Stimulated activated effector memory CD8-positive, alpha-beta T cell treated with anti-CD3 and anti-CD28 coated beads, Interleukin-12 subunit alpha, Interleukin-12 subunit beta, amount 100 ng/mL, for 72 hours (primary cell): ENCODE data around the gene FOXN4.

Experiments used
- ATAC-seq: fragments of 150-1000 bp; cut with Tn5 transposase; 2 replicates; pipeline ENCODE4 v1.10.0; 2021
- DNase-seq, 2 donors: peaks; one replicate each; pipeline ENCODE4 v3.0.0; 2021 to 2022; ENCODE audit warnings: low spot score in 2 of 2
- H3K27ac Mint-ChIP-seq: one replicate; pipeline ENCODE4 v1.8.0; 2022; ENCODE audit warnings: mild to moderate bottlenecking, mixed read lengths
- H3K36me3 Mint-ChIP-seq: one replicate; pipeline ENCODE4 v1.8.0; 2022; ENCODE audit warnings: mild to moderate bottlenecking, mixed read lengths
- H3K4me1 Mint-ChIP-seq: one replicate; pipeline ENCODE4 v1.8.0; 2022; ENCODE audit warnings: mixed read lengths
- H3K4me3 Mint-ChIP-seq: one replicate; pipeline ENCODE4 v1.8.0; 2022; ENCODE audit warnings: mild to moderate bottlenecking, mixed read lengths
- H3K9me3 Mint-ChIP-seq: one replicate; pipeline ENCODE4 v1.8.0; 2022; ENCODE audit warnings: mixed read lengths

FOXN4 gene

DNA sequence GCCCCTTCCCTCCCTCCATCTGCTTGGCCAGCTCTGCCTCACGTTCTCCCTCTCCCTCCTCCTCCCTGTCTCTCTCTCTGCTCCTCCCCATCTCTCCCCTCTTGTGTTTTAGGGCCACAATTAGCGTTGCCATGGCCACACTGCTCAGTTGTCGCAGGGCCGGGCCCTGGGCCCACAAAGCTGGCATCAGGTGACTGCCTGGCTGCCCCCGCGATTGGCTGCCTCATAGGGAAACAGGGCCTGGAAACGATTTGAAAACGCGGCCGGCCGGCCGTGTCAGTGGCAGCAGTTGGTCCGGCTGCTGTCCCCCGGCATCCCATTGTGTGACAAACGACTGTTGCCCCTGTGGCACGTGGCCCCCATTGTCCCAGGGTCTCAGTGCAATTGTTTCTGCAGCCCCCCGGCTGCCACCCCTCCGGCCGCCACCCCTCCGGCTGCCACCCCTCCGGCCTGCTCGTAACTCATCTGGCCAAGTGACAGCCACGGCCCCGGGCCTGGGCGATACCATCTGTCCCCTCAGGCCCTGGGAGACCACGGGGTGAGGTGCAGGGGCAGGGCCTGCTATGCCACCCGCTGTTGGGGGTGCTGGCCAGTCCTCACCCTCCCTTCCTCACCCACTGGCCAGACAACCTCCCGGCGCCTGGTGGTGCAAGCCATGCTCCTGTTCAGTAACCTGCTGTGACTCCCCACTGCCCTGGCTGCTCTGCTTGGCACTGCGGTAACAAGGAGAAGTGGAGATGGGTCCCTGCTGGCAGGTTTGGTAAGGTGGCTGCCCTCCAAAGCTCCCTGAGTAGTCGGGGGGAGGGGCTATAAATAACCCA lies 17.4 kb downstream of the FOXN4 start:
- Mint-ChIP-seq H3K9me3 (no peaks in the 10 kb centered on the region), H3K36me3 (no peaks in the 10 kb centered on the region), H3K4me1 (no peaks in the 10 kb centered on the region), H3K4me3 (no peak overlapping the region), H3K27ac (no peak overlapping the region)
- no peak for DNase-seq
- no peak for ATAC-seq

DNA sequence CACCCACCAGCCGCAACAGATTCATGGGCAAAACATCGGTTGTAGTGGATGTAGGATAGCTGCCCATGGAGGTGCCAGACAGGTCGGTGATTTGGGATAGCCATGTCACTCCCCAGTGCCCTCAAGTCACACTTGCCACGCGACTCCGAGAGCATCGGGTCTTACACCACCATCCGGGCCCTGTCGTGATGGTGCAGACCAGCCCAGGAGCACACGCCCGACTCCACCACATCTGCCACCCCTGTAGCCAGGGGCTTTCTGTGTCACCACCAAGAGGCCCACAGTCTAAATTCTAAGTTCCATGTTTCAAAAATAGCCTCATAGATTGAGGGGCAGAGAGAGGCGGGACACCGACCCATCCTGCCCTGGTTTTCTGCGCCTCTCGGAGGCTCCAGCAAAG lies 18.0 kb downstream of the FOXN4 start:
- Mint-ChIP-seq H3K36me3 (no peaks in the 10 kb centered on the region), H3K4me3 (no peak overlapping the region), H3K4me1 (no peaks in the 10 kb centered on the region), H3K27ac (no peak overlapping the region), H3K9me3 (no peaks in the 10 kb centered on the region)
- ATAC-seq: no peak
- no peak for DNase-seq

DNA sequence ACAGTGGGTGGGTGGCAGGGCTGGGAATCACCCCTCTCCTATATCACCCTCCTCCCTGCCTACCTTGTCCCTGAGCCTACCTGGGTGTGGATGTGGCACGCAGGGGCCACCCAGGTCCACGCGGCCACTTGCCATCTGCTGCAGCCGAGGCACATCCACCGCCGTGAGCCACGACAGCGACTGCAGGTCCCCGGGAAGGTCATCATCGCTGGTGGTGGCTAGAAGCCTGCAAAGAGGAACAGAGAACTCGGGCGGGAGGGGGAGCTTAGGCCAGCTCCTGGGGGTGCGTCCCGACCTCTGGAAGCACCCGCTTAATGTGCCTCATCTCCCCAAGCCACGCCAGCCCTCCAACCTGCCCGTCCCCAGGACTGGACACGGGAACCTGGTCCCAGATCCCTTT lies 19.0 kb downstream of the FOXN4 start:
- ATAC-seq (no peak), DNase-seq (no peak)
- Mint-ChIP-seq H3K9me3 (no peaks in the 10 kb centered on the region), H3K27ac (no peak overlapping the region), H3K4me3 (no peak overlapping the region), H3K36me3 (no peaks in the 10 kb centered on the region), H3K4me1 (no peaks in the 10 kb centered on the region)

DNA sequence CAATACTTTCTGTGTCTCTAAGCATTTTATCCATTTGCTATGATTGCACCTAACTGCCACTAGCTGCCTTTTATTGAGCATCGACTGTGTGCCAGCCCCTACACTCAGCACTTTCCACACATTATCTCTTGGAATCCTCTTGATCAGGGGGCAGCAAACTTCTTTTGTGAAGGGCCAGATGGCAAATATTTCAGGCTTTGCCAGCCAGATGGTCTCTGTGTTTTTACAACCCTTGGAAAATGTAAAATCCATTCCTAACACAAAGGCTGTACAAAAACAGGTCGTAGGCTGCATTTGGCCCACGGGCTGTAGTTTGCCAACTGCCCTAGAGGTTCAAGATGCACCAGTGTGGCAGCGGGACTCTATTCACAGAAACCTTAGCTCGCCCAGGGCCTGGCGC lies 19.5 kb downstream of the FOXN4 start:
- ATAC-seq: no peak
- DNase-seq: no peak
- Mint-ChIP-seq H3K4me1 (no peaks in the 10 kb centered on the region), H3K36me3 (no peaks in the 10 kb centered on the region), H3K4me3 (no peak overlapping the region), H3K9me3 (no peaks in the 10 kb centered on the region), H3K27ac (no peak overlapping the region)

DNA sequence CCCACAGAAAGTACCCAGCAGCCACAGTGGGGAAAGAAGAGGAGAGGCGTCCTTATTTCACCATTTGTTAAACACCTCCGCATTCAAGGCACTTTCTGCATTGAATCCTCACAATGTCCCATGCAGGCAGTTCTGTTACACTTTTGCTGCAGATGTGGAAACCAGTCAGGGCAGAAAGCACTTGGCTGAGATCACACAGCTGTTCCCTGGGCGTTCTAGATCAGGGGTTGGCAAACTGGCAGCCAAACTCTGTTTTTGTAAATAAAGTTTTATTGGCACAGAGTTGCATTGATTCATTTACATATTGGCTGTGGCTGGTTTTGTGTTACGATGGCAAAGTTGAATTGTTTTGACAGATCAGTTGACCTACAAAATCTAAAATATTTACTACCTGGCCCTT lies 20.1 kb downstream of the FOXN4 start:
- Mint-ChIP-seq H3K9me3 (no peaks in the 10 kb centered on the region), H3K27ac (no peak overlapping the region), H3K4me1 (no peaks in the 10 kb centered on the region), H3K36me3 (no peaks in the 10 kb centered on the region), H3K4me3 (no peak overlapping the region)
- DNase-seq (no peak), ATAC-seq (no peak)

DNA sequence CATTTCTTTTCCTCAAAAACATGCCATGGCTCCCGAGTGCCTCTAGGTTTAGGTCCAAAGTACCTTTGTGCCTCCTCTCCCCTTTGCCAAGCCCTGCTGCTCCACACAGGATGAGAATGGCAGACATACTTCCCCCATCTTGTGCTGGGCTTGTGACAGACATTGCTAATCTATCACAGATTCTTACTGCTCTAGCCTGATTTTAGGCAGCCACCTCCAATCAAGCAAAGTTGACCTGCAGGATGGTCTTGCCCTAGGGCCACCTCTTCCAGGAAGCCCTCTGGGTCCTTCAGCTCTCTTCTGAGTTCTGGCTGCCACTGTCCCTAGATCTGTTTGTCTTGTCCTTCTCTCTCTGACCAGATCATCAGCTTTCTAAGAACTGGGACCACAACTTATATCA lies 20.5 kb downstream of the FOXN4 start:
- DNase-seq (no peak), ATAC-seq (no peak)
- no peaks in the 10 kb centered on the region for H3K36me3 Mint-ChIP-seq
- no peak overlapping the region for H3K27ac Mint-ChIP-seq
- no peaks in the 10 kb centered on the region for H3K4me1 Mint-ChIP-seq
- H3K4me3 Mint-ChIP-seq: no peak overlapping the region
- H3K9me3 Mint-ChIP-seq: no peaks in the 10 kb centered on the region

DNA sequence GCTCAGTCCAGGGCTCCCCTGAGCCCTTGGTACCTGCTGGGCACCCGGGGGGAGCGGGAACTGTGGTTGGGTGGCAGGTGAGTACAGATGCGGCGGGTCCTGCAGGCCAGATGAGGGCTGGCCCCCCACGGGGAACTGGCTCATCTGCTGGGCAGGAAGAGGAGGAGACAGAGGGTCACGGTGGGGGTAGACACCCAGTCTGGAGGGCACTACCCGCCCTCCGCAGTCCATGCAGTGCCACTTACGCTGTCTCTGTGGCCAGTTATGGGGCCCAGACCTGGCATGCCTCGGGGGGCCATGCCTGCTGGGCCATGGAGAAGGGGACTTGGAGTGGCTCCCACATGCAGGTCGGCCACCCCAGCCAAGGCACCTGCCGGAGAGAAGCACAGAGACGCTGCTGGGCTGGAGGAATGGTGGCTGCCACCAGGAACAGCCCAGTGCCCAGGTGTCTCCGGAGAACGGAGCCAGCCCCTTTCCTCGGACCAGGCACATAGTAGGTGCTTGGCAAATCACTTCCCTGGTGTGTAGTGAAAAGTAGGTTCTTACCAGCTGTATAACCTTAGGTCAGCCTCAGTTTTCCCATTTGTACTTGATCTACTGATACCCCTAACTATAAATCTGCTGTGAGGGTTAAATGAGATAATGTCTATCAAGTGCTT lies 21.1 kb downstream of the FOXN4 start:
- DNase-seq (no peak), ATAC-seq (no peak)
- Mint-ChIP-seq H3K36me3 (no peaks in the 10 kb centered on the region), H3K27ac (no peak overlapping the region), H3K4me3 (no peak overlapping the region), H3K9me3 (no peaks in the 10 kb centered on the region), H3K4me1 (no peaks in the 10 kb centered on the region)

DNA sequence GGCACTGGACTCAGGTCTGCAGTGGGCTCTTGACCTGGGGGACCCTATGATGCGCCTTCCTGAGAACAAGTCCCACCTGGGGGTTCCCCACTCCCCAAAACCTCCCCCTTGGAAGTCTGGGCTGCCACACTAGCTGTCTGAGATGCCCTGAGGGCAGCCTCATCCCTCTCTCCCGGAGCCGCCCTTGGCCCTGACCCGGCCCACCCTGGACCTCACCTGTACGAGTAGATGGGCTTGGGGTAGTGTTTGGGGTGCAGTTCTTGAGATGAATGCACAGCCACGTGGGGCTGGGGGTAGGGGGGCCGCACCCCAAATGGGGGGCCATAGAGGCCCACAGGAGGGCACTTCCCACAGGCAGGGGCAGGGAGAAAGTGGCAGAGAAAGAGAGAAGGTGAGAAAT lies 21.9 kb downstream of the FOXN4 start:
- ATAC-seq (no peak), DNase-seq (no peak)
- H3K27ac Mint-ChIP-seq: no peak overlapping the region
- H3K4me3 Mint-ChIP-seq: no peak overlapping the region
- no peaks in the 10 kb centered on the region for H3K4me1 Mint-ChIP-seq
- H3K36me3 Mint-ChIP-seq: no peaks in the 10 kb centered on the region
- no peaks in the 10 kb centered on the region for H3K9me3 Mint-ChIP-seq

DNA sequence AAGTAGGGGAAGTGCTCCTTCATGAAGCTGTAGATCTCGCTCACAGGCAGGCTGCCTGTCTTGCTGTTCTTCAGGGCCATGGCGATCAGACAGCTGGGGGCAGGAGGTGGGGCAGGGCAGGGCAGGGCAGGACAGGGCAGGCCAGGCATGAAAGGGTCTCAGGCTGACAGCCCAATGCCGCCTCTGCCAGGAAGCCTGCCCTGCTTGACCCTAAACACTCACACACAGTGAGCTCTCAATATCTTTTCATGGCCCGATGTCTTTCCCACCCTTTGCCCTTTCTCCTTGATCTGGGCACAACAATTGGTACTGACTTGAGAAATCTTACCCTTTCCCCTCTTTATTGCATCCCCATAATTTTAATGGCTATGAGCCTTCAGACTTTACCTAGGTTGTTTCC lies 22.4 kb downstream of the FOXN4 start:
- no peaks in the 10 kb centered on the region for H3K36me3 Mint-ChIP-seq
- no peaks in the 10 kb centered on the region for H3K9me3 Mint-ChIP-seq
- DNase-seq: no peak
- no peak overlapping the region for H3K27ac Mint-ChIP-seq
- ATAC-seq: no peak
- no peak overlapping the region for H3K4me3 Mint-ChIP-seq
- no peaks in the 10 kb centered on the region for H3K4me1 Mint-ChIP-seq

DNA sequence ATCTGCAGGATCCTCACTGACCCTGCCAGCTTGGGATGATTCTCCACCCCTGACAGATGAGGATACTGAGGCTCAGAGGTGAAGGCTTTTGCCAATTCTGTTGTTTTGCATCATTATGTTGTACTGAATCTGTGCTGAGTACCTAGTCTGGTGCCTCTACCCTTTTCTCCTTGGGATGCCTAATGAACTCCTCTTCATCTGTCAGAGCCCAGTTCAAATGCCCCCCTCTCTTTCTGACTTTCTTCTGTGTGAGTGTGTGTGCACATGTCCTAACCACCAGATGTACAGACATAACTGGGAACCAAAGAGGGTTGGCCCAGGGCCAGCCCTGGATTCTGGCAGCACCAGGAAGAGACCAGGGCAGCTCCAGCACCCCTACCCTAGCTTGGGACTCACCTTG lies 22.8 kb downstream of the FOXN4 start:
- H3K9me3 Mint-ChIP-seq: no peaks in the 10 kb centered on the region
- H3K4me1 Mint-ChIP-seq: no peaks in the 10 kb centered on the region
- DNase-seq (no peak), ATAC-seq (no peak)
- no peak overlapping the region for H3K27ac Mint-ChIP-seq
- no peaks in the 10 kb centered on the region for H3K36me3 Mint-ChIP-seq
- no peak overlapping the region for H3K4me3 Mint-ChIP-seq

DNA sequence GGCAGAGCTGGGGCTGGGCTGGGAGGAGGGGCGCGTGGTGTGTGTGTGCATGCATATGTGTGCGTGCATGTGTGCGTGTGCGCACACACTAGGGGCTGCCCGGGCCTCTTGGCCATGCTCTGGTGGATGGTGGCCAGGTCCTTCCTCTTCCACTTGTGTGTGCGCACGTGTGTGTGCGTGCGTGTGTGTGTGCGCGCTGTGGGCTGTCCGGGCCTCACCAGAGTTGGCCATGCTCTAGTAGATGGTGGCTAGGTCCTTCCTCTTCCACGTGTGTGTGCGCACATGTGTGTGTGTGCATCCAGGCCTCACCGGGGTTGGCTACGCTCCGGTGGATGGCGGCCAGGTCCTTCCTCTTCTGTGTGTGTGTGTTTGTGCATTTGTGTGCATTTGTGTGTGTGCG lies 24.7 kb downstream of the FOXN4 start:
- Mint-ChIP-seq H3K4me1 (no peaks in the 10 kb centered on the region), H3K4me3 (no peak overlapping the region), H3K27ac (no peak overlapping the region), H3K36me3 (no peaks in the 10 kb centered on the region), H3K9me3 (no peaks in the 10 kb centered on the region)
- DNase-seq (no peak), ATAC-seq (no peak)

DNA sequence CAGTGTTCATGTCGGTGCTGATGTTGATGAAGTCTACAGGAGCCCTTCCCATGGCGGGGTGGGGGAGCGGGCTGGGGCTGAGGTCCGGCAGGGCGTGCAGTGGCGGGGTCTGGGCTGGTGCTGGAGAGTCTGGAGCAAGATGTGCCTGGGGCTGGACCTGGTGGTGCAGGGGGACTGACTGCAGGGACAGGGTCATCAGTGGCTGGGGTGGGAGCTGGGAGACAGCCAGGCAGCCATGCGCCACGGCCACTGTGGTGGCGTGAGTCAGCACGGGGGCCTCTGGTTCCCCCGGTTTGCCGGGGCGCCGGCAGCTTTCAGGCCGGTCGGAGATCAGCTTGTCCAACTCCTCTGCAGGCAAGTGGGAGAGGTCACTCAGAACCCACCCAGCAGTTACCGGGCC lies 27.6 kb downstream of the FOXN4 start:
- H3K27ac Mint-ChIP-seq: no peak overlapping the region
- H3K4me3 Mint-ChIP-seq: no peak overlapping the region
- H3K9me3 Mint-ChIP-seq: no peaks in the 10 kb centered on the region
- ATAC-seq: no peak
- DNase-seq: no peak
- no peaks in the 10 kb centered on the region for H3K4me1 Mint-ChIP-seq
- no peaks in the 10 kb centered on the region for H3K36me3 Mint-ChIP-seq

DNA sequence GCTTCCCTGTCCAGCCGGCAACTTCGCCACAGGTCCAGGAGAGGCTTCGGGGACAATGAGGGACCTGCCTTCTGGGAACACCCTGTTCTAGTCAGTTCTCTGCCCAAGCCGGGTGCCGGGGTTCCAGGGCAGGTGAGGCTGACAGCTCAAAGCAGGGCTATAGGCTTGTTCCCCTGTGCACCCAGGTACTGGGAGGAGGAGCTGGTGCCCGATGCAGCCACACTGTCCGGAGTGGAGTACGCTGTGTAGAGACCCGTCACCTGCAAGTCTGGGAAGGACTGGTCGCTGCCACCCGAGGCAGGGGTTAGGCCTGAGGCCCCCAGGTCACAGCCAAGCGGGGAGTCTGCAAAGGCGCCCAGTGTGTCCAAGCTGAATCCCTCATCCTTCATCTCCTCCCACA lies 29.6 kb downstream of the FOXN4 start:
- H3K4me1 Mint-ChIP-seq: no peaks in the 10 kb centered on the region
- no peaks in the 10 kb centered on the region for H3K36me3 Mint-ChIP-seq
- no peaks in the 10 kb centered on the region for H3K9me3 Mint-ChIP-seq
- H3K27ac Mint-ChIP-seq: no peak overlapping the region
- no peak for ATAC-seq
- H3K4me3 Mint-ChIP-seq: no peak overlapping the region
- no peak for DNase-seq

DNA sequence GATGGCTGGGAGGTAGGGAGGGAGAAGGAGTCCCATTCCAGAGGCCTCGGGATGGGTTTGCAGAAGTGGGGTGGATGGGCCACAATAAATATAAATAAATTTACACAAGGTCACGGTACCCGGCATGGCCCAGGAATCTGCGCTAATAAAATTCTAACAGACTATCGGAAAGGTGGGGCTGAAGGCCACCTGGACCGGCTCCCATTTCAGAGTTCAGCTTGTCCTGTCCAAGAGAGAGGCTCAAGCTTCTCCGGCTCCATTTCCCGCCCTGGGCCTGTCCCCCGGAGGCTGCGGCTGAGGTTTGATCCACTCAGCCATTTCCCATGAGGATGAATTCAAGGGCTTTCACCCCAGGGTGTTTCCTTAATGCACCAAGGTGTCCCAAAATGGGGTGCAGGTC lies 30.2 kb downstream of the FOXN4 start:
- no peaks in the 10 kb centered on the region for H3K4me1 Mint-ChIP-seq
- no peak overlapping the region for H3K4me3 Mint-ChIP-seq
- H3K27ac Mint-ChIP-seq: no peak overlapping the region
- ATAC-seq: no peak
- H3K9me3 Mint-ChIP-seq: no peaks in the 10 kb centered on the region
- DNase-seq: no peak
- no peaks in the 10 kb centered on the region for H3K36me3 Mint-ChIP-seq

DNA sequence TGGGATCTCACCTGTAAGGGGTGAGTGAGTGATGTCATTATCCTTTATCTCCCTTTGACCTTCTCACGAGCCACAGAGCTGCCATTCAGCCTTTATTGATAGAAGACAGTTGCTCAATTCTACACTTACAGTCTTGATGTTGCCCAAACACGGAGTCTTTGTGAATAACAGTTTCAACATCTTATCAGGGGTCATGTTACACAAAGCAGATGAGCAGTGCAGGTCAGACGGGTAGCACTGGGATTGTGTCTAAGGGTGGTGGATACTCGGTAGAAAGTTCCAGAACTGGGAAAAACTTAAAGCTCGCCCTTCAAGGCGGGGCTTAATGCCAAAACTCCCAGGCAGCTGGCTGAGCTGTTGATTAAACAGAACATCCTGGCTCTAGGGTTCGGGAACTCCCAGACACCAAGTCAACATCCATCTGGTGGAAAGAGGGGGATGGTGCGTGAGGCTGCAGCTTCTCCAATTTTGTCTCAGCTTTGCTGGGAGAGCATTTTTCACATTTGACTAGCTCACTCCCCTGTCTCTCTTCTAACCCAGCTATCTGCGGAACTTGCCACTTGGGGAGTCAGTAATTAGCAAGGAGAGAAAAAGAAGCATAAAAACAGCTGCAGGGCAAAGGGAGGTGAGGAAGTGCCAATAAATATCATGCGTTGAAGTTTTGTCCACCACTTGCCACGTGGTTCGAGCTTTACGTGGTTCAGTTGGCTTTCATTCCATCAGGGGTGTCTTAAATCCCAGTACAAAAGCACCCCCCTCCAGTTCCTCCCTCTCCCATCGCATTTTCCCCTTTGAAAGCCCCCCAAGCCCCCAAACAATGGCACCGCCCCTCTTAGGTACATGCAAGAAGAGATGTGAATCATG lies 31.0 kb downstream of the FOXN4 start:
- no peak overlapping the region for H3K4me3 Mint-ChIP-seq
- ATAC-seq: no peak
- no peak for DNase-seq
- no peaks in the 10 kb centered on the region for H3K4me1 Mint-ChIP-seq
- H3K27ac Mint-ChIP-seq: no peak overlapping the region
- H3K9me3 Mint-ChIP-seq: no peaks in the 10 kb centered on the region
- no peaks in the 10 kb centered on the region for H3K36me3 Mint-ChIP-seq
